Measurements from ENCODE around the gene HMCN2. TPM values are rescaled to one million over a fixed set of nuclear protein-coding genes. Genes with fewer than 3 reads are reported as not detected.

The HMCN2 gene
- total RNA-seq, 1 donor from 2014 or later: not detected

DNA sequence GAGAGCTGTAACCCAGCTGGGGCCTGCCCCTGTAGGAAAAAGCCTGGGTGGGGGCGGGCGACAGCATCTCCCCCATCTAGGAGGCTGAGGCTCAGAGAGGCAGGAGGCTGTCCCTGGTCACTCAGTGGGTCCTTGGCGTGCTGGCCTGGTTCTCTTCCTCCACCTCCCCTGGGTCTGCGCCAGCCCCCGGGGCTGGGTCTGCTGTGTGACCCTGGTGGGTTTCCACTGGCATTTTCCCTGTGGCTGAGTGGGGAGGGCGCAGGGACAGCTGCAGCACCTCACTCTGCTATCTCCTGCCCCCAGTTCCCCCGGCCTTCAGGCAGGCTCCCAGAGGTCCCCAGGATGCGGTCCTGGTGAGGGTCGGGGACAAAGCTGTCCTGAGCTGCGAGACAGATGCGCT, 119.7 kb downstream of the HMCN2 start:
- H3K27ac Mint-ChIP-seq: no peak overlapping the region
- no peak for DNase-seq
- H3K4me3 Mint-ChIP-seq: no peak overlapping the region
- no peaks in the 10 kb centered on the region for H3K9me3 Mint-ChIP-seq
- no peaks in the 10 kb centered on the region for H3K36me3 Mint-ChIP-seq (ENCODE audit: low read depth)
- H3K4me1 Mint-ChIP-seq: no peaks in the 10 kb centered on the region
- intact Hi-C loops (cut with micrococcal nuclease): no loop called here
- no peaks in the 10 kb centered on the region for H3K27me3 Mint-ChIP-seq

DNA sequence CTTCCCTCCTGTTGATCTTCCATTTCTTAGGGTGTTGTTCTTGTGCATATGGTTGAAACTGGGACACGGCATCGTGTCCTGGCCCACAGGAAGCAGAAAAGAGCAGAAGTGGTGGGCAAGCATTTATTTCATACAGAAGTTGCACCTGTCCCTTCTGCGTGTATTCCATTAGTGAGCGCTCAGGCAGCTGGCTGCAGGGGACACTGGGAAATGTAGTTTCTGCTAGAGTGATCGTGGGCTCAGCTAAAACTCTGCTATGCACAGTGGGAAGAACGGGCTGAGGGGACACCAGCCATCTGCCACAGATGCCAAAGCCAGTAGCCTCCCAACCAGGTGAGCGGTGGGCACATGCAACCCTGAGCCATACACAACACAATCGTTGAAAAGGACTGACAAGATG, 121.8 kb downstream of the HMCN2 start:
- Mint-ChIP-seq H3K4me1 (no peaks in the 10 kb centered on the region), H3K9me3 (no peaks in the 10 kb centered on the region), H3K4me3 (no peak overlapping the region), H3K36me3 (ENCODE audit: low read depth) (no peaks in the 10 kb centered on the region), H3K27me3 (no peaks in the 10 kb centered on the region), H3K27ac (no peak overlapping the region)
- DNase-seq: no peak
- intact Hi-C loops (cut with micrococcal nuclease): no loop called here

DNA sequence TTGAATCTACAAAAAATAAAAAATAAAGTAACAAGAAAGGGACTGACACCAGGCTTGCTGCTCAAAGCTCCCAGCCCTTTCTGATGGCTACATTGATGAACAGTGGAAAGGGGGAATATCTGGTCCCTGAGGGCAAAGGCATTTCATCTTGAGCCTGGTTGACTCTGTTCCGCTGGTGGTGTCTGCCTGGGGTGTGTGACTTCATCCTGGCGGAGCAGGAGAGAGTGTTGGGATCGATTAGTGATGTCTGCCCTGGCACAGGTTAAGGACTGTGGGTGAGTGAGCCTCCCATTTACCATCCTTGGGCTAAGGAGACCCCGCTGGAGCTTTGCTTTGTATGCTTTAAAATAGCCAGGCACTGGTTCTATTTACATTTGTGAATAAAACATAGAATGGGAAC, 122.3 kb downstream of the HMCN2 start:
- Mint-ChIP-seq H3K4me1 (no peaks in the 10 kb centered on the region), H3K27me3 (no peaks in the 10 kb centered on the region), H3K36me3 (ENCODE audit: low read depth) (no peaks in the 10 kb centered on the region), H3K27ac (no peak overlapping the region), H3K4me3 (no peak overlapping the region), H3K9me3 (no peaks in the 10 kb centered on the region)
- intact Hi-C loops (cut with micrococcal nuclease): no loop called here
- no peak for DNase-seq

DNA sequence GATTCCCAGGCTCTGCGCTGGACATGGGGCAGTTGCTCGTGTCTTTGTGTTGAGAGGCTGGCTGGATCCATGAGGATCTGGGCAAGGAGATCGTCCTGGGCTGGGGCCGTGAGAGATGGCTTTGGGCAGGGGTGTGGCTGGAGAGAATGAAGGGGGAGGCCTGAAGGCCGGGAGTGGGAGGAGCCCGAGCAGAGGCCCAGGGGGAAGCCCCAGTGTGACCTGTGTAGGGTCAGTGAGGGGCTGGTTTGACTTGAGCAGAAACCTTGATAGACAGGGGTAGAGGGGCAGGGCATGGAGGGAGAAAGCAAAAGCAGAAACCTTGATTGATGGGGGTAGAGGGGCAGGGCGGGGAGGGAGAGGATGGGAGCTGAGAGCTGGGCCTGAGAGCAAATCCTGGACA, 124.8 kb downstream of the HMCN2 start:
- H3K27ac Mint-ChIP-seq: no peak overlapping the region
- no peaks in the 10 kb centered on the region for H3K9me3 Mint-ChIP-seq
- intact Hi-C loops (cut with micrococcal nuclease): no loop called here

DNA sequence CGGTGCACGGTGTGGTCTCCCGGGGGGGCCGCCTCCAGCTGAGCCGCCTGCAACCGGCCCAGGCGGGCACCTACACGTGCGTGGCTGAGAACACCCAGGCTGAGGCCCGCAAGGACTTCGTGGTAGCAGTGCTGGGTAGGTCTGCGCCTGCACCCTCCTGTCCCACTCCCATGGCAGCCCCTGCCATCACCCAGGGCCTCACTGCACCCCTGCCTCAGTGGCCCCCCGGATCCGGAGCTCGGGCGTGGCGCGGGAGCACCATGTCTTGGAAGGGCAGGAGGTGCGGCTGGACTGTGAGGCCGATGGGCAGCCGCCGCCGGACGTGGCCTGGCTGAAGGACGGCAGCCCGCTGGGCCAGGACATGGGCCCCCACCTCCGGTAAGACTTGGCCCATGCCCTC, 125.4 kb downstream of the HMCN2 start:
- intact Hi-C loops (cut with micrococcal nuclease): no loop called here
- no peak overlapping the region for H3K27ac Mint-ChIP-seq
- no peak overlapping the region for H3K4me3 Mint-ChIP-seq
- no peaks in the 10 kb centered on the region for H3K9me3 Mint-ChIP-seq
- DNase-seq: no peak
- H3K27me3 Mint-ChIP-seq: no peaks in the 10 kb centered on the region
- H3K36me3 Mint-ChIP-seq (ENCODE audit: low read depth): no peaks in the 10 kb centered on the region
- H3K4me1 Mint-ChIP-seq: no peaks in the 10 kb centered on the region

More for the DNA sequence above, 124.8 kb downstream of the HMCN2 start:
- Mint-ChIP-seq H3K27me3 (no peaks in the 10 kb centered on the region), H3K36me3 (ENCODE audit: low read depth) (no peaks in the 10 kb centered on the region), H3K4me1 (no peaks in the 10 kb centered on the region), H3K4me3 (no peak overlapping the region)
- DNase-seq: no peak

DNA sequence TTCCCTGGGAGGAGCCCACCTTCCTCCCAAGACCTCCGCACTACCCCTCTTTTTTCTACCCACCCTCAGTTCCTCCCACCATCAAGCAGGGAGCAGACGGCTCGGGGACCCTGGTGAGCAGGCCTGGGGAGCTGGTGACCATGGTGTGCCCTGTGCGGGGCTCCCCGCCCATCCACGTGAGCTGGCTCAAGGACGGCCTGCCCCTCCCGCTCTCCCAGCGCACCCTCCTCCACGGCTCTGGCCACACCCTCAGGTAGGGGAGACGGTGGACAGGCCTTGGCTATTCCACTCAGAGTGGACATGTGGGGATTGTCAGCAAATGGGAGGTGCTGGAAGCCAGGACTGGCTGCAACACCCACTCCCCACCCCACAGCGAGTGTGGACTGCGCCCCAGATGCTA, 126.3 kb downstream of the HMCN2 start:
- DNase-seq: no peak
- Mint-ChIP-seq H3K9me3 (no peaks in the 10 kb centered on the region), H3K36me3 (ENCODE audit: low read depth) (no peaks in the 10 kb centered on the region), H3K27ac (no peak overlapping the region), H3K27me3 (no peaks in the 10 kb centered on the region), H3K4me3 (no peak overlapping the region), H3K4me1 (no peaks in the 10 kb centered on the region)
- intact Hi-C loops (cut with micrococcal nuclease): no loop called here

DNA sequence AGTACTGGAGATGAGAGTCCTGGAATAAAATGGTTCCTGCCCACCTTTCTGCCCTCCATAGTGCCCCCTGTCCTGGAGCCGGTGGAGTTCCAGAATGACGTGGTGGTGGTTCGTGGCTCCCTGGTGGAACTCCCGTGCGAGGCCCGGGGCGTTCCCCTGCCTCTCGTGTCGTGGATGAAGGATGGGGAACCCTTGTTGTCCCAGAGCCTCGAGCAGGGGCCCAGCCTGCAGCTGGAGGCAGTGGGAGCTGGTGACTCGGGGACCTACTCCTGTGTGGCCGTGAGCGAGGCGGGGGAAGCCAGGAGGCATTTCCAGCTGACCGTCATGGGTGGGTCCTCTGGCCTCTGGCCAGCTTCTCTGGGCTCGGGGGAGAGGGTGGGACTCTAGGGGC, 128.1 kb downstream of the HMCN2 start:
- Mint-ChIP-seq H3K4me3 (no peak overlapping the region), H3K4me1 (no peaks in the 10 kb centered on the region)

DNA sequence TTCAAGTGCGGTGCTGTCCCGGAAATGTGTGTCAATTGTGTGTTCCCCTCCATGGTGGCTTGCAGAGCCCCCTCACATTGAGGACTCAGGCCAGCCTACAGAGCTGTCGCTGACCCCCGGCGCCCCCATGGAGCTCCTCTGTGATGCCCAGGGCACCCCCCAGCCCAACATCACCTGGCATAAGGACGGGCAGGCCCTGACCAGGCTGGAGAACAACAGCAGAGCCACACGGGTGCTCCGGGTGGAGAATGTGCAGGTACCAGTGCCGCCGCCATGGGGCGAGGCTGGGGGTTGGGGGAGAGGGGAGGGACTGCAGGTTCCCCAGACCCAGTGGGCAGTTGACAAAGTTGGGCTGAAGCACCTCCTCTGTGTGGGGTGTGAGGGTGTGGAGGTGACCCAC, 128.8 kb downstream of the HMCN2 start:
- H3K27me3 Mint-ChIP-seq: no peaks in the 10 kb centered on the region
- H3K27ac Mint-ChIP-seq: no peak overlapping the region
- H3K36me3 Mint-ChIP-seq (ENCODE audit: low read depth): no peaks in the 10 kb centered on the region
- H3K4me3 Mint-ChIP-seq: no peak overlapping the region
- H3K4me1 Mint-ChIP-seq: no peaks in the 10 kb centered on the region
- intact Hi-C loops (cut with micrococcal nuclease): no loop called here
- no peaks in the 10 kb centered on the region for H3K9me3 Mint-ChIP-seq
- DNase-seq: no peak

More for the DNA sequence above, 128.1 kb downstream of the HMCN2 start:
- intact Hi-C loops (cut with micrococcal nuclease): no loop called here
- no peak for DNase-seq
- no peak overlapping the region for H3K27ac Mint-ChIP-seq
- no peaks in the 10 kb centered on the region for H3K27me3 Mint-ChIP-seq
- no peaks in the 10 kb centered on the region for H3K36me3 Mint-ChIP-seq (ENCODE audit: low read depth)
- no peaks in the 10 kb centered on the region for H3K9me3 Mint-ChIP-seq

DNA sequence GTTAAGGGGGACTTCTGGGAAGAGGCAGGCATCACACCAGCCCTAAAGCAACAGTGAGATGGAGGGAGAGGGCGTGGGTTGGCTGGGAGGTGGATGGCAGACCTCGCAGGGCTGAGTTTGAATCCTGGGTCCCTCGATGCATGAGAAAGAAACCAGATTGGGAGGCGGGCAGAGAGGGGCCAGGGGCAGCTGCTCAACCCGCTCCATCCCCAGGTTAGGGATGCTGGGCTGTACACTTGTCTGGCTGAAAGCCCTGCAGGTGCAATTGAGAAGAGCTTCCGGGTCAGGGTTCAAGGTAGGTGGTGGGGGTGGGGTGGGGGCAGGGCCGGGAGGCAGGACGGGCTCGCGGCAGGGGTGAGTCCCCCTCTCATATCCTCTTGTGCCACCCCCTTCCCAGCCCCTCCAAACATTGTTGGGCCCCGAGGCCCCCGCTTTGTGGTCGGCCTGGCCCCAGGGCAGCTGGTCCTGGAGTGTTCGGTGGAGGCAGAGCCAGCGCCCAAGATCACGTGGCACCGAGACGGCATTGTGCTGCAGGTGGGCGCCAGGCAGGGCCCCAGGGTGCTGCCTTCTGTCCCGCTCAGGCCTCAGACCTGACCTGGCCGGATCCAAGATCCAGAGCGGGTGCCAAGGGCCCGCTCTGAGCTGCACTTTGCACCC, 129.4 kb downstream of the HMCN2 start:
- intact Hi-C loops (cut with micrococcal nuclease): no loop called here
- DNase-seq: no peak
- no peak overlapping the region for H3K4me3 Mint-ChIP-seq
- no peak overlapping the region for H3K27ac Mint-ChIP-seq
- no peaks in the 10 kb centered on the region for H3K27me3 Mint-ChIP-seq
- no peaks in the 10 kb centered on the region for H3K36me3 Mint-ChIP-seq (ENCODE audit: low read depth)
- no peaks in the 10 kb centered on the region for H3K4me1 Mint-ChIP-seq
- H3K9me3 Mint-ChIP-seq: no peaks in the 10 kb centered on the region

DNA sequence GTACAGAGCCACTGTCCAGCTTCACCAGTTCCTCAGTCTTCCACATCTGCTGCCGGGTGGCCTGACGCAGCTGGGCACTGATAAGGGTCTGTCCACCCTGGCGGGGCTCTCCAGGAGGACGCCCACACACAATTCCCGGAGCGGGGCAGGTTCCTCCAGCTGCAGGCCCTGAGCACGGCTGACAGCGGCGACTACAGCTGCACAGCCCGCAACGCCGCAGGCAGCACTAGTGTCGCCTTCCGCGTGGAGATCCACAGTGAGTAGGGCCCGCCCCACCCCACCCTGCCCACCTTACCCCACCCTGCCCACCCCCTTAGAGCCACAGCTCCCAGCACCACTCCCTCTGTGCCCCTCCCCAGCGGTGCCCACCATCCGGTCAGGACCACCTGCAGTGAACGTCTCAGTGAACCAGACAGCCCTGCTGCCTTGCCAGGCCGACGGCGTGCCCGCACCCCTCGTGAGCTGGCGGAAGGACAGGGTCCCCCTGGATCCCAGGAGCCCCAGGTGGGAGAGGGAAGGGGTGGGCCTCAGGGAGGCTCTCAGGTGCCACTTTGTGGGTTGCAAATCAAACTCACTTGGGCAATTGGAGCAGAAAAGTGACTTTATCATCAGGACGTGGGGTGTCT, 130.4 kb downstream of the HMCN2 start:
- no peaks in the 10 kb centered on the region for H3K9me3 Mint-ChIP-seq
- intact Hi-C loops (cut with micrococcal nuclease): no loop called here
- DNase-seq: no peak
- no peak overlapping the region for H3K27ac Mint-ChIP-seq
- no peaks in the 10 kb centered on the region for H3K27me3 Mint-ChIP-seq
- no peaks in the 10 kb centered on the region for H3K4me1 Mint-ChIP-seq
- H3K36me3 Mint-ChIP-seq (ENCODE audit: low read depth): no peaks in the 10 kb centered on the region
- H3K4me3 Mint-ChIP-seq: no peak overlapping the region

DNA sequence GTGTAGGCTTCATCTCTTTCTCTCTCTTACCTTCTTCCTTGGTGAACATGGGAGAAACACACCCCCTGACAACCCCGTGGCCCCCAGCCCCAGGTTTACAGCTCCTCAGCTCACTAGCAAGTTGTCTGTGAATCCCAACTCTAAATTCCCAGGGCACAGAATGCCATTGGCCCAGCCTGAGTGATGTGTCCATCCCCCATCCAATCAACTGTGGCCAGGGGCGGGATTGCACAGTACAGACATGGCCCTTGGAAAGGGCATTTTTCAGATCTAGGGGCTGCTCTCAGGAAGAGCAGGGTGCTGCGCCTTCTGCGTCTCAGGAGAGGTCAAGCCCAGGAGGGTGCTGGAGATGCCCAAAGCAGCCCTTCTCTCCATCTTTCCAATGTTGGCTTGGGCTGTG, 131.0 kb downstream of the HMCN2 start:
- H3K27me3 Mint-ChIP-seq: no peaks in the 10 kb centered on the region

DNA sequence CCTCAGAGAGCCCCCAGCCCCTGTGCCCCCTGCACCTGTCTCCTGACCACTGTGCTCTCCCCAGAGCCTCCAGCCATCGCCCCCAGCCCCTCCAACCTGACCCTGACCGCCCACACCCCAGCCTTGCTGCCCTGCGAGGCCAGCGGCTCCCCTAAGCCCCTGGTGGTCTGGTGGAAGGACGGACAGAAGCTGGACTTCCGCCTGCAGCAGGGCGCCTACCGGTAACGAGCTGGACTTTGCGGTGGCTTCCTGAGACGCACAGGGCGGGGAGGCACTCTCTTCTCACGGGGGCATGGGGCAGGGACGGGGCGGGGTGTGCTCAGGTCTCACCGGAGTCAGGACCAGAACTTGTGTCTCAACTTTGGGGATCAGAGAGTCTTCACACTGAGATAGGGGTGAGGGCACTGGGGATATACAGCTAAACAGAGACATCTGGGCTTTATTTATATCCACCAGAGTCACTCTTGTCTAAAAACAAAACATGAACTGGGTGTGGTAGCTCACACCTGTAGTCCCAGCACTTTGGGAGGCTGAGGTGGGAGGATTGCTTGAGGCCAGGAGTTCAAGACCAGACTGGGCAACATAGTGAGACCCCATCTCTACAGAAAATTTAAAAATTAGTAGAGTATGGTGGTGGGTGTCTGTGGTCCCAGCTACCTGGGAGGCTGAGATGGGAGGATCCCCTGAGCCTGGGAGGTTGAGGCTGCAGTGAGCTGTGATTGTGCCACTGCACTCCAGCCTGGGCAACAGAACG, 133.1 kb downstream of the HMCN2 start:
- no peak overlapping the region for H3K4me3 Mint-ChIP-seq
- intact Hi-C loops (cut with micrococcal nuclease): no loop called here
- no peak for DNase-seq
- H3K36me3 Mint-ChIP-seq (ENCODE audit: low read depth): no peaks in the 10 kb centered on the region
- no peaks in the 10 kb centered on the region for H3K4me1 Mint-ChIP-seq
- H3K27ac Mint-ChIP-seq: no peak overlapping the region
- no peaks in the 10 kb centered on the region for H3K27me3 Mint-ChIP-seq
- H3K9me3 Mint-ChIP-seq: no peaks in the 10 kb centered on the region

More for the DNA sequence above, 131.0 kb downstream of the HMCN2 start:
- Mint-ChIP-seq H3K36me3 (ENCODE audit: low read depth) (no peaks in the 10 kb centered on the region), H3K4me3 (no peak overlapping the region), H3K9me3 (no peaks in the 10 kb centered on the region), H3K27ac (no peak overlapping the region), H3K4me1 (no peaks in the 10 kb centered on the region)
- DNase-seq: no peak
- intact Hi-C loops (cut with micrococcal nuclease): no loop called here

DNA sequence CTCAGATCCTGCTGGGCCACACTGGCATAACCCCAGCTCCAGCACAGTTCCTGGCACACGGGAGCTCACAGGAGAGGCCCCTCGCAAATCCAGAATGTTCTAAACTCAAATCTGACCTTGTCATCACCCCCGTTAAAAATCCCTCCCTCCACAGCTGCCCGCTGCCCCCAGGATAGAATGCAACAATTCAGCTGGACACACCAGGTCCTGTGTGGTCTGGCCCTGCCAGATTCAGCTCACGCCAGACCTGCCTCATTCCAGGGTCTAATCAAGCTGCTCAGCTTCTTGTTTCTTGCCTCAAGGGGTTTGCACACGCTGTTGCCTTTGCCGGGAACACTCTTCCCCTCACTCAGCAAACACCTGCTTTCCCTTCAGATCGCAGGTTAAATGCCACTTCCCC, 134.2 kb downstream of the HMCN2 start:
- intact Hi-C loops (cut with micrococcal nuclease): no loop called here
- Mint-ChIP-seq H3K4me3 (no peak overlapping the region), H3K27ac (no peak overlapping the region), H3K27me3 (no peaks in the 10 kb centered on the region), H3K4me1 (no peaks in the 10 kb centered on the region), H3K9me3 (no peaks in the 10 kb centered on the region), H3K36me3 (ENCODE audit: low read depth) (no peaks in the 10 kb centered on the region)
- DNase-seq: no peak

DNA sequence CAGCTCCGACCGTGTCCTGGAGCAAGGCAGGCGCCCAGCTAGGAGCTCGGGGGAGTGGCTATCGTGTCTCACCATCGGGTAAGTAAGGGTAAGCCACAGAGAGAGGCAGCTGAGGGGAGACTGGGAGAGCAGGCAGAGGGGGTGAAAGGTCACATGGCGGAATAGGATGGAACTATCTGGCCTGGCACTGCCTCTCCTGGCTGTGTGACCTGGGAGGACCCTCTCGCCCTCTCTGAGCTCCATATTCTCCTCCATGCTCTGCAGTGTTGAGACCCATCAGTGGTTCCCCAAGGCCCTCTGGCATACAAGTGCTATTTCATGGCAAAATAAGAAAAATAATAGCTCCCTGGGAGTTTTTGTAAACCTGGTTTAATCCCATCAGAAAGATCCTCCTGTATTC, 135.3 kb downstream of the HMCN2 start:
- Mint-ChIP-seq H3K36me3 (ENCODE audit: low read depth) (no peaks in the 10 kb centered on the region), H3K4me1 (no peaks in the 10 kb centered on the region), H3K4me3 (no peak overlapping the region), H3K27me3 (no peaks in the 10 kb centered on the region), H3K27ac (no peak overlapping the region), H3K9me3 (no peaks in the 10 kb centered on the region)
- no peak for DNase-seq
- intact Hi-C loops (cut with micrococcal nuclease): no loop called here

All from activated CD4-positive, alpha-beta T cell treated with anti-CD3 and anti-CD28 coated beads, Interleukin-2, amount 10 ng/mL, durations not matched to agents 24 days and 14 days (primary cell).